Measurements from ENCODE around the gene MFSD11. TPM values are rescaled to one million over a fixed set of nuclear protein-coding genes. Genes with fewer than 3 reads are reported as not detected.

Gene MFSD11
- total RNA-seq, 1 donor from 2014 or later = 20.8 TPM

DNA sequence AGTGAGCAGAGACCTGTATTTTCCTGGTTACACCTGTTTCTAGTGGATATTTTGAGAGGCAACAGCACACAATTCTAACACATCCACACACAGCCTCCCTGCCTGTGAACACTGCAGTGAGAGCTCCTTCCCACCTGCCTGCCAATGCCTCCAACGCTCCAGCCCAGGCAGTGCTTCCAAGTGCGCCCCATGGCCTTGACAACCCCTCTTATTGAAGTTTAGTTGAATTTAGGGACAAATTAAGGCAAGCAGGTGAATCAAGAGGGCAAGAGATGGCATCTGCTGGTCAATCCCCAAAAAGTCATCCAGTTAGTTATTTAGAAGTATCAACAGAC is 22.5 kb upstream of the MFSD11 start:
- POLR2A ChIA-PET = interaction anchor here (6.8 kb wide), 1 partner anchor 12 kb away, joined by 33 read pairs; the partner anchor contains the start of genes JMJD6 and METTL23
- H3K4me1 Mint-ChIP-seq = peaks cover 27% of the 10 kb centered on the region
- H3K4me3 Mint-ChIP-seq = peak overlapping the region; percentile 39
- CTCF ChIA-PET = interaction anchor here (1.0 to 1.4 kb wide), 3 partner anchors 10 to 158 kb away, joined by 3 to 4 read pairs (median 3); no protein-coding TSS in a partner anchor
- intact Hi-C loops (cut with micrococcal nuclease) = loop anchor here (1.0 to 2.0 kb wide), 3 partner anchors 45 to 192 kb away; no protein-coding TSS in a partner anchor
- ATAC-seq (ENCODE audit: low read depth) (no peak), DNase-seq (no peak)
- peak overlapping the region; percentile 78 for H3K27ac Mint-ChIP-seq
- H3K36me3 Mint-ChIP-seq (ENCODE audit: low read depth) = peaks cover 68% of the 10 kb centered on the region
- no peaks in the 10 kb centered on the region for H3K9me3 Mint-ChIP-seq
- no peaks in the 10 kb centered on the region for H3K27me3 Mint-ChIP-seq
- TF ChIP-seq, protein P1, sequence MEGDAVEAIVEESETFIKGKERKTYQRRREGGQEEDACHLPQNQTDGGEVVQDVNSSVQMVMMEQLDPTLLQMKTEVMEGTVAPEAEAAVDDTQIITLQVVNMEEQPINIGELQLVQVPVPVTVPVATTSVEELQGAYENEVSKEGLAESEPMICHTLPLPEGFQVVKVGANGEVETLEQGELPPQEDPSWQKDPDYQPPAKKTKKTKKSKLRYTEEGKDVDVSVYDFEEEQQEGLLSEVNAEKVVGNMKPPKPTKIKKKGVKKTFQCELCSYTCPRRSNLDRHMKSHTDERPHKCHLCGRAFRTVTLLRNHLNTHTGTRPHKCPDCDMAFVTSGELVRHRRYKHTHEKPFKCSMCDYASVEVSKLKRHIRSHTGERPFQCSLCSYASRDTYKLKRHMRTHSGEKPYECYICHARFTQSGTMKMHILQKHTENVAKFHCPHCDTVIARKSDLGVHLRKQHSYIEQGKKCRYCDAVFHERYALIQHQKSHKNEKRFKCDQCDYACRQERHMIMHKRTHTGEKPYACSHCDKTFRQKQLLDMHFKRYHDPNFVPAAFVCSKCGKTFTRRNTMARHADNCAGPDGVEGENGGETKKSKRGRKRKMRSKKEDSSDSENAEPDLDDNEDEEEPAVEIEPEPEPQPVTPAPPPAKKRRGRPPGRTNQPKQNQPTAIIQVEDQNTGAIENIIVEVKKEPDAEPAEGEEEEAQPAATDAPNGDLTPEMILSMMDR (IDR thresholded peaks at IDR 0.05) = no peak

DNA sequence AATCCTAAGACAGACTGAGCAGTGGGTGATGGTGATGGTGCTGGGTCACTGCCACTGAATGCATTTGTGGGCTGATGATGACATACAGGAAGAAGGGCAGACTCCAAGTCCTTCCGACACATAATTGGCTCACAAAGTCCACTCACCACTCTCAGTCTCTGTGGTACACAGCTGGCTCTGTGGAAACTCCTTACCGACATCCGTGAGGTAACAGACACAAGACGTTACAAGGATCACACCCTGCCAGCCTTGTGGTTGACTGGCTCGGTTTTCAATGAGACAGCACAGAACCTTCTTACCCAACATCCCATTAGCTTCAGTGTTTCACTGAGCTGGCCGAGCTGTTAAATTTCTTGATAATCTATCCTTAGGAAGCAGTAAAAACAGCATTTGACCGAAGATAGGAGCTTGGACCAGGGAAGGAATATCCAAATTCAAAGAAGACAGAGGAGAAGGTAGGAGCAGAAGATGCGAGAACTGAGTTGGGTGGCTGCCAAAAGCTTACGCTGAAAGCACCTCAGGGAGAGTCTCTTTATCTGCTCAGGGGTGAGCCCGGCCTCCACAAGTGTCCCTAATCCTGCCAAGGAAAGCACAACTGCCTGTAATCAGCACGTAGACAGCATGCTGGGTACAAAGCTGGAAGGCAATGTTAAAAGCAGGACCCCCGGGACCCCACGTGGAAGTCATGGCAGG is 21.6 kb upstream of the MFSD11 start:
- ChIA-PET POLR2A (interaction anchor here (6.8 kb wide), 1 partner anchor 11 kb away, joined by 33 read pairs; the partner anchor contains the start of genes JMJD6 and METTL23), CTCF (interaction anchor here (0.9 to 1.3 kb wide), 4 partner anchors 8 to 158 kb away, joined by 3 read pairs; no protein-coding TSS in a partner anchor)
- DNase-seq = no peak
- ATAC-seq (ENCODE audit: low read depth) = peak; percentile 43
- Mint-ChIP-seq H3K27me3 (no peaks in the 10 kb centered on the region), H3K4me3 (no peak overlapping the region), H3K27ac (peak overlapping the region; percentile 71), H3K36me3 (ENCODE audit: low read depth) (peaks cover 77% of the 10 kb centered on the region), H3K4me1 (peaks cover 25% of the 10 kb centered on the region), H3K9me3 (no peaks in the 10 kb centered on the region)
- TF ChIP-seq, protein P1 (IDR thresholded peaks at IDR 0.05) = no peak
- intact Hi-C loops (cut with micrococcal nuclease) = no loop called here

DNA sequence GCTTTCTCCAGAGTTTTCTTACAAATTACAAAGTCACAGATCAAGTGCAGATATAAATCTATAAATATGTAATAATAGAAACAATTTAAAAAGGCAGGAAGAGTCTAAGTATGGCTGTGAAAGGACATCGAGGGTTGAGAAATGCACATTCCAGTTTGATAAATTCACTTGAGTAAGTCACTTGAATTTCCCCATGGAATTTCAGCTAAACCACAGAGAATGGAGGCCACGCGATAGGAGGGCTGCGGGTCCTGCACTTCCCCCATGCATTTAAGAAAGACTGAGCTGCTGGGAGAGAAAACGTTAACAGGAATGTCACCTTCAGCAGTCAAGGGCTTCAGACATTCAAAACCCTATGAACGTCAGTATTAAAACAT is 21.1 kb upstream of the MFSD11 start:
- H3K27me3 Mint-ChIP-seq = no peaks in the 10 kb centered on the region
- POLR2A ChIA-PET = interaction anchor here (6.8 kb wide), 1 partner anchor 10 kb away, joined by 33 read pairs; the partner anchor contains the start of genes JMJD6 and METTL23
- intact Hi-C loops (cut with micrococcal nuclease) = no loop called here
- TF ChIP-seq, protein P1 (IDR thresholded peaks at IDR 0.05) = no peak
- H3K4me3 Mint-ChIP-seq = no peak overlapping the region
- H3K36me3 Mint-ChIP-seq (ENCODE audit: low read depth) = peaks cover 82% of the 10 kb centered on the region
- DNase-seq (no peak), ATAC-seq (ENCODE audit: low read depth) (no peak)
- no peaks in the 10 kb centered on the region for H3K9me3 Mint-ChIP-seq
- H3K4me1 Mint-ChIP-seq = peaks cover 22% of the 10 kb centered on the region
- H3K27ac Mint-ChIP-seq = no peak overlapping the region
- CTCF ChIA-PET = interaction anchor here (0.9 to 1.3 kb wide), 4 partner anchors 9 to 159 kb away, joined by 3 read pairs; no protein-coding TSS in a partner anchor

DNA sequence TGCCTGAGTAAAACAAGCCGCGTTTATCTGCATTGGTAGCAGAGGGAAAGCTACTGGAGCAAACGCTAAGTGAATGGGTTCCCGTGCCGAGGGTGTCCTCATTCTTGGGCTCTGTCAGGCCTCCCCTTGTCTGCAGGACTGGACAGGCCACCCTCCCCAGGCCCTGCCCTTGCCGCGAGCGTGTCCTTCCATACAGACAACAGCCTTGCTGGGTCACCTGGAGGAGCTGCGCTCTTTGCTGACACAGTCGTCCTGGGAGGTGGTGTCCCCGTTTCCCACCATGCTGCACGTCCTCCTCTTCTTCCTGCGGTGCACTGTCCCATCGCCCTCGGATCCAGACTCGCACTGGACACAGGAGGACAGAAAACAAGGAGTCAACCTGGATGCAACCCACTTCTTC is 19.4 kb upstream of the MFSD11 start:
- Mint-ChIP-seq H3K36me3 (ENCODE audit: low read depth) (peaks cover 94% of the 10 kb centered on the region), H3K4me1 (peaks cover 22% of the 10 kb centered on the region), H3K27ac (no peak overlapping the region), H3K9me3 (no peaks in the 10 kb centered on the region), H3K4me3 (no peak overlapping the region), H3K27me3 (no peaks in the 10 kb centered on the region)
- DNase-seq (no peak), ATAC-seq (ENCODE audit: low read depth) (no peak)
- POLR2A ChIA-PET = interaction anchor here (6.8 kb wide), 1 partner anchor 9 kb away, joined by 33 read pairs; the partner anchor contains the start of genes JMJD6 and METTL23
- TF ChIP-seq, protein P1 (IDR thresholded peaks at IDR 0.05) = no peak
- intact Hi-C loops (cut with micrococcal nuclease) = no loop called here
- CTCF ChIA-PET = no interaction called here

DNA sequence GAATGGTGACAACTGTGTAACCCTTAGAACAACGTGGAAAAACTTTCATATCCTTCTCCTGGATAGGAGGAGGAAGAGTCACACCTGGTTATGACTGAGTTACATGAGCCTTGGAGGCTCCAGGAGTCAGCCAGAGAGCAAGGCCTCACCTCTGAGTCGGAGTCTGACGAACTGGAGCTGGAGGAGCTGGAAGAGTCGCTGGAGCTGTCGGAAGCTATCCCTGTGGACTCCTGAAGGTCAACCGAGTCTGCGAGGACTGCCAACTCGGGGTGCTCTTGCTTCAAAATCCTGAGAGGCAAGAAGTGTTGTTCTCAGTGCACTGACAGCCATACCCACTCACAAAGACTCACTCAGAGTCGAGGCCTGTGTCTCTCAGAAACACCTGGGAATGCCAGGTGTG is 17.7 kb upstream of the MFSD11 start:
- H3K36me3 Mint-ChIP-seq (ENCODE audit: low read depth) = peaks cover 94% of the 10 kb centered on the region
- intact Hi-C loops (cut with micrococcal nuclease) = loop anchor here (10.0 kb wide), 1 partner anchor 745 kb away; no protein-coding TSS in a partner anchor
- H3K9me3 Mint-ChIP-seq = no peaks in the 10 kb centered on the region
- peaks cover 27% of the 10 kb centered on the region for H3K4me1 Mint-ChIP-seq
- no peak for DNase-seq
- ATAC-seq (ENCODE audit: low read depth) = no peak
- TF ChIP-seq, protein P1 (IDR thresholded peaks at IDR 0.05) = no peak
- no peaks in the 10 kb centered on the region for H3K27me3 Mint-ChIP-seq
- POLR2A ChIA-PET = interaction anchor here (1.2 kb wide), 1 partner anchor 15 kb away, joined by 3 read pairs; no protein-coding TSS in a partner anchor
- H3K27ac Mint-ChIP-seq = no peak overlapping the region
- H3K4me3 Mint-ChIP-seq = no peak overlapping the region
- CTCF ChIA-PET = no interaction called here

Measured in activated B cell treated with CpG ODN at 0.5 μM for 24 hours (primary cell).